Neural progenitor cell (in vitro differentiated cells): Measurements from ENCODE around the gene POFUT2.

ENCODE experiments used
- CTCF ChIP-seq: fragments of 200-600 bp; sonication (generic); IDR thresholded peaks from 2 replicates; pipeline ENCODE4 v1.5.1; 2017; ENCODE audit warnings: antibody characterized with exemption, mild to moderate bottlenecking
- EZH2 ChIP-seq: fragments of 200-600 bp; sonication (generic); IDR thresholded peaks from 2 replicates; pipeline ENCODE4 v1.6.1; 2017; ENCODE audit warnings: antibody characterized with exemption, mild to moderate bottlenecking, moderate library complexity

GRCh38 chr21:45325206-45326168, 37.8 kb upstream of the POFUT2 start:
- TF ChIP-seq CTCF (no peak), EZH2 (no peak)
